K562 treated with DMSO at 1 percent for 48 hours (cell line): ENCODE data around the gene TTF1. TPM values are rescaled to one million over a fixed set of nuclear protein-coding genes. Genes with fewer than 3 reads are reported as not detected.

ENCODE experiments used
- total RNA-seq: library from RNA; unstranded; fragments of 300-600 nt; gene quantifications from 2 replicates; pipeline ENCODE4 v1.2.3, GENCODE V29; 2022; ENCODE audit warnings: low replicate concordance; ENCODE audit errors: extremely low read depth

TTF1 gene, protein sequence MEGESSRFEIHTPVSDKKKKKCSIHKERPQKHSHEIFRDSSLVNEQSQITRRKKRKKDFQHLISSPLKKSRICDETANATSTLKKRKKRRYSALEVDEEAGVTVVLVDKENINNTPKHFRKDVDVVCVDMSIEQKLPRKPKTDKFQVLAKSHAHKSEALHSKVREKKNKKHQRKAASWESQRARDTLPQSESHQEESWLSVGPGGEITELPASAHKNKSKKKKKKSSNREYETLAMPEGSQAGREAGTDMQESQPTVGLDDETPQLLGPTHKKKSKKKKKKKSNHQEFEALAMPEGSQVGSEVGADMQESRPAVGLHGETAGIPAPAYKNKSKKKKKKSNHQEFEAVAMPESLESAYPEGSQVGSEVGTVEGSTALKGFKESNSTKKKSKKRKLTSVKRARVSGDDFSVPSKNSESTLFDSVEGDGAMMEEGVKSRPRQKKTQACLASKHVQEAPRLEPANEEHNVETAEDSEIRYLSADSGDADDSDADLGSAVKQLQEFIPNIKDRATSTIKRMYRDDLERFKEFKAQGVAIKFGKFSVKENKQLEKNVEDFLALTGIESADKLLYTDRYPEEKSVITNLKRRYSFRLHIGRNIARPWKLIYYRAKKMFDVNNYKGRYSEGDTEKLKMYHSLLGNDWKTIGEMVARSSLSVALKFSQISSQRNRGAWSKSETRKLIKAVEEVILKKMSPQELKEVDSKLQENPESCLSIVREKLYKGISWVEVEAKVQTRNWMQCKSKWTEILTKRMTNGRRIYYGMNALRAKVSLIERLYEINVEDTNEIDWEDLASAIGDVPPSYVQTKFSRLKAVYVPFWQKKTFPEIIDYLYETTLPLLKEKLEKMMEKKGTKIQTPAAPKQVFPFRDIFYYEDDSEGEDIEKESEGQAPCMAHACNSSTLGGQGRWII
- total RNA-seq, result not detected in 2 replicates

DNA sequence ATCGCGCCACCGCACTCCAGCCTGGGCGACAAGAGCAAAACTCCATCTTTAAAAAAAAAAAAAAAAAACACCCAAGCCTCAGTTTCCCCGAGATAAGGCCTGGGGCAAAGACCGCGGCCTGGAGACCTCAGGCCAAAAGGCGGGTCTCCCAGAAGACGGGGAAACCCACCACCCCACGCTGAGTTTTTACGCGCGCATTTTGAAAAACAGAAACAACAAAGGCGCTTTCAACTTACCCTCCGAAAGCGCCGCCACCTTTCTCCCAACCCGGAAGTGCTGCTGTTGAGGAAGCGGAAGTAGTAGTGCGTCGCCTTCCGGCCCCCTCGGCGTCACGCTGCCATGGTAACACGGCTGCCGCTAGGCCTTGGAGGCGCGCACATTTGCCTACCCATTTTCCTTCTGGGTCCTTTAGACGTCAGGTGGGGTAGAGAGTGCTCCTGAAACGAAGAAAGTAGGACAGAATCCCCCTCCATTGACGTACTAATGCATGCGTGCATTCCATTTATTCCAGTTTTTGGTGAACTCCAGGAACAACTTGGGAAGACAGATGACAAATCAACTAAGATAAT, at the start of gene TTF1:
TSS of gene TTF1 (minus strand) at position 287 of the 569 bp plus-strand sequence. CDS start 4,019 bp downstream, outside the sequence.

DNA sequence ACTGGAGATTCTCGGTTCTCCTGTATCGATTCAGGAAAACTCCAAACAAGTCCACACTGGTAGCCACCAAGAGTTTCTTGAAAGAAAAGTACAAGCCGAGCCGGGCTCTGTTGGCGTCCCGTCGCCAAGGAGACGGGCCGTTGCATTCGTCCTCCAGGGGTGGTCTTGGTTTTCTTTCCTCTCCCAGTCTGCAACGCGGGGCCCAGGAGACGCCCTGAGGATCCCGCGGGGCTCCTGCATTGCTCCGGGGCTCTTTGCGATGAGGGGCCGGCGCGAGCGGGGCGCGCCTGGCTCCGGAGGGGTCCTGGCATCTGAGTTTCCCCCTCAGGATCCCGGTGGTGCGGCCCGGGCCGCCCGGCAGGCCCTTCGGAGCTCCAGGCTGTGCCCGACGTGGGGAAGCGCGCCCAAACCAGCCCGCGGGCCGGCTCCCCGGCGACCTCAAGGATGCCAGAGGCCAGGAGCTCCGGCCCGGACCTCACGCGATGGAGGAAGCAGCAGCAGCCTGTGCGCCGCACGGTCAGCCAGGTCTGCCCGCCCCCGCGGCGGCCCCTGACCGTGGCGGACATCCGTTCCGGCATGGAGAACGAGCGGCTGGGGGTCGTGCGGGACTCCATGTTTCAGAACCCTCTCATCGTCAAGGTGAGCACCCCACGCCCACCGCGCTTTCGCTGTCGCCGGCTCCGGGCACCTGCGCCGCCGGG, 3.3 kb upstream of the TTF1 start, which contains the start of gene CFAP77:
TSS of gene CFAP77 (plus strand) at position 384 of the 701 bp plus-strand sequence. CDS start at position 445, 61 bp downstream.

GRCh38 chr9:132354637-132355355, 51.8 kb downstream of the TTF1 start, which contains the start of gene SETX:
SETX (minus strand) TSS chr9:132354986; CDS start chr9:132349428, 5,558 bp downstream.

Other genes with a start within 250 kb of the TTF1 start
- not detected in 2 replicates for gene NTNG2, start 244.8 kb downstream of the TTF1 start, total RNA-seq
- not detected in 2 replicates for gene SETX, start 51.9 kb downstream of the TTF1 start, total RNA-seq
- not detected in 2 replicates for gene CFAP77, start 3.4 kb upstream of the TTF1 start, total RNA-seq
- not detected in 2 replicates for gene BARHL1, start 175.8 kb upstream of the TTF1 start, total RNA-seq